Measurements from ENCODE around the gene ST14.

The ST14 gene

GRCh38 chr11:130212431-130212961 lies 52.9 kb downstream of the ST14 start:
- Histone ChIP-seq H3K27ac (replicated peaks) (no peak overlapping the region), H3K27me3 (ENCODE audit: insufficient read depth, poor library complexity, severe bottlenecking) (peaks cover 4% of the 10 kb centered on the region), H3K4me3 (replicated peaks; ENCODE audit: insufficient read depth, low read length) (no peak overlapping the region)
- TF ChIP-seq REST (IDR thresholded peaks at IDR 0.05; ENCODE audit: insufficient replicate concordance, low read depth): no peak
- TF ChIP-seq POLR2AphosphoS5 (IDR thresholded peaks at IDR 0.05; ENCODE audit: low read depth): no peak
- TF ChIP-seq SPI1 (IDR thresholded peaks at IDR 0.05; ENCODE audit: borderline replicate concordance, low read depth): no peak
- no peak for TF ChIP-seq CTCF (IDR thresholded peaks at IDR 0.05; ENCODE audit: insufficient read depth, low read length)
- TF ChIP-seq GABPA (IDR thresholded peaks at IDR 0.05; ENCODE audit: low read depth): no peak
- no peak for DNase-seq (ENCODE audit: low read depth in 1 of 2, low spot score in 1 of 2)

- DNase-seq (ENCODE audit: low read depth in 1 of 2, low spot score in 1 of 2): peak; percentile 14 to 54
- no peak overlapping the region for H3K27ac ChIP-seq (replicated peaks)
- TF ChIP-seq REST (IDR thresholded peaks at IDR 0.05; ENCODE audit: insufficient replicate concordance, low read depth) (no peak), CTCF (IDR thresholded peaks at IDR 0.05; ENCODE audit: insufficient read depth, low read length) (peak; percentile 73)
- H3K4me3 ChIP-seq (replicated peaks; ENCODE audit: insufficient read depth, low read length): no peak overlapping the region
- H3K27me3 ChIP-seq (ENCODE audit: insufficient read depth, poor library complexity, severe bottlenecking): peaks cover 4% of the 10 kb centered on the region
These were observed 53.8 kb downstream of the ST14 start for GRCh38 chr11:130213143-130213978.

- no peak overlapping the region for H3K27ac ChIP-seq (replicated peaks)
- H3K4me3 ChIP-seq (replicated peaks; ENCODE audit: insufficient read depth, low read length): no peak overlapping the region
- TF ChIP-seq CTCF (IDR thresholded peaks at IDR 0.05; ENCODE audit: insufficient read depth, low read length) (no peak), POLR2AphosphoS5 (IDR thresholded peaks at IDR 0.05; ENCODE audit: low read depth) (no peak), REST (IDR thresholded peaks at IDR 0.05; ENCODE audit: insufficient replicate concordance, low read depth) (no peak), GABPA (IDR thresholded peaks at IDR 0.05; ENCODE audit: low read depth) (no peak), SPI1 (IDR thresholded peaks at IDR 0.05; ENCODE audit: borderline replicate concordance, low read depth) (no peak)
- DNase-seq (ENCODE audit: low read depth in 1 of 2, low spot score in 1 of 2): no peak
- peaks cover 4% of the 10 kb centered on the region for H3K27me3 ChIP-seq (ENCODE audit: insufficient read depth, poor library complexity, severe bottlenecking)
These were observed 54.3 kb downstream of the ST14 start for GRCh38 chr11:130213979-130214281.
